Measurements from ENCODE around the gene APBA1.

The APBA1 gene

DNA sequence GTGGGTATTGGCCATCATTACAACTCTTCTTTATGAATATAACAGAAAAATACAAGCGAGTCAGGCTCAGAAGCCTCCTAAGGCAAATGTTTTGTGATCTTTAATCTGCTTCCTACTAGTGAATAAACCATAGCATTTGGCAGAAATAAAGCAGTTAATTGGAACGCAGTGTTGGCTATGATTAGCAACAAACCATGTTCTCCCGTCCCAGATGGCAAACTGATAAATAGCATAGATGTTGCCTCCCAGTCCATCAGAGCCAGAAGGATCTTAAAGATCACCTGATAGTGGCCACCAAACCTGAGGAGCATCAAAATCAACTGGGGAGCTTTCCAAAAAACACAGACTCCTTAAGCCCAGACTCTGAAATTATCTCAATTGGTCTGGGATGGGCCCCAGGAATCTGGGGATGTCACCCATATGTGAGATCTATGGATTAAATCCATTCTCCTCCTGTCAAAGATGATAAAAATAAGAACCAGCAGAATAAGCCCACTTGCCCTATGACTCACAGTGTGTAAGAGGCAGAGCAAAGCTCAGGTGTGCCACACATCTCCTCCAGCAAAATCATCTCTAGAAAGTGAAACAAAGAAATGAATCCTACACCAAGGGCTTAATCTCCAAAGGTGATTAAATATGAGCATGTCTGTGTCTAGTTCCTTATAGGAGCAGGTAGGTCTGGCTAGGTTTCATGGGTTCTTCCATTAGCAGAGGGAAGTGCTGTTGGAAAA is 50.3 kb downstream of the APBA1 start:
- no peaks in the 10 kb centered on the region for H3K36me3 ChIP-seq
- no peaks in the 10 kb centered on the region for H3K27me3 ChIP-seq
- no peak overlapping the region for H3K4me3 ChIP-seq (ENCODE audit: low read depth in 1 of 2, low read length in 1 of 2)
- H3K9me3 ChIP-seq, result no peaks in the 10 kb centered on the region
- TF ChIP-seq, protein P1, sequence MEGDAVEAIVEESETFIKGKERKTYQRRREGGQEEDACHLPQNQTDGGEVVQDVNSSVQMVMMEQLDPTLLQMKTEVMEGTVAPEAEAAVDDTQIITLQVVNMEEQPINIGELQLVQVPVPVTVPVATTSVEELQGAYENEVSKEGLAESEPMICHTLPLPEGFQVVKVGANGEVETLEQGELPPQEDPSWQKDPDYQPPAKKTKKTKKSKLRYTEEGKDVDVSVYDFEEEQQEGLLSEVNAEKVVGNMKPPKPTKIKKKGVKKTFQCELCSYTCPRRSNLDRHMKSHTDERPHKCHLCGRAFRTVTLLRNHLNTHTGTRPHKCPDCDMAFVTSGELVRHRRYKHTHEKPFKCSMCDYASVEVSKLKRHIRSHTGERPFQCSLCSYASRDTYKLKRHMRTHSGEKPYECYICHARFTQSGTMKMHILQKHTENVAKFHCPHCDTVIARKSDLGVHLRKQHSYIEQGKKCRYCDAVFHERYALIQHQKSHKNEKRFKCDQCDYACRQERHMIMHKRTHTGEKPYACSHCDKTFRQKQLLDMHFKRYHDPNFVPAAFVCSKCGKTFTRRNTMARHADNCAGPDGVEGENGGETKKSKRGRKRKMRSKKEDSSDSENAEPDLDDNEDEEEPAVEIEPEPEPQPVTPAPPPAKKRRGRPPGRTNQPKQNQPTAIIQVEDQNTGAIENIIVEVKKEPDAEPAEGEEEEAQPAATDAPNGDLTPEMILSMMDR (IDR thresholded peaks at IDR 0.05), result no peak
- H3K4me1 ChIP-seq (ENCODE audit: control insufficient read depth in 1 of 2, insufficient read depth in 1 of 2, low read depth in 1 of 2, low read length in 1 of 2), result no peaks in the 10 kb centered on the region
- no peak overlapping the region for H3K27ac ChIP-seq

DNA sequence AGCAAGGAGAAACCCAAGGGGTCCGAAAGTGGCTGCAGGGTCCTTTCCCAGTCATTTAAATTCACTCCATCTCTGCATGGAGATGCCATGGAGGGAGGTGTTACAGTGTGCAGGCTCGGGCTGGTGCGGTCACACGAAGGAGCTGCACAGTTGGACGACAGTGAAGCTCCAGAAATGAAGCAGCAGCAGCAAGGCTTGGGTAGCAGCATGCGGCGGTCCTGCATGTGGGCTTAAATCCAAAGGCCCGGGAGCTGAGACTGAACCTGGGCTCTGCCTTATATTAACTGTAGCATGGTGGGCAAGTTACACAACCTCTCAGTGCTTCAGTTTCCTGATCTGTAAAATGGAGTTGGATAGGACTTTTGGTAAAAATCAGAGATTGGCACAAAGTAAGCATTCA is 51.4 kb downstream of the APBA1 start:
- H3K4me1 ChIP-seq (ENCODE audit: control insufficient read depth in 1 of 2, insufficient read depth in 1 of 2, low read depth in 1 of 2, low read length in 1 of 2), result no peaks in the 10 kb centered on the region
- no peak overlapping the region for H3K4me3 ChIP-seq (ENCODE audit: low read depth in 1 of 2, low read length in 1 of 2)
- H3K27me3 ChIP-seq, result no peaks in the 10 kb centered on the region
- no peak overlapping the region for H3K27ac ChIP-seq
- TF ChIP-seq, protein P1 (IDR thresholded peaks at IDR 0.05), result no peak
- H3K36me3 ChIP-seq, result no peaks in the 10 kb centered on the region
- no peaks in the 10 kb centered on the region for H3K9me3 ChIP-seq

DNA sequence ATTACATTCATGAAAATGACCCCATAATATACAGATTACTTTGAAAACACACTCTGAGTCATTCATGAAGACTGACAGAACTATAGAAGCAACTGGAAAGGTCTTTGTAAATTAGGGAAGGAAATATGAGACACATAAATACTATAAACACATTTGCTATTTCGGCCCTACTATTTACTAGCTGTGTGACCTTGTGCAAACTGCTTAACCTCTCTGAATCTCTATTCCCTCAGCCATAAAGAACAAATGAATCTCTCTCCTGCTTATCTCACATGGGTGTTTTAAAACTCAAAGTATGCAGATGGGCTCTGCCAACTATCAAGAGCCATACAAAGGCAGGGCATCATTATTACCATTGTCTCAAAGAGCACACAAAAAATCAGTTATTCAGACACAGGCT is 52.9 kb downstream of the APBA1 start:
- H3K4me1 ChIP-seq (ENCODE audit: control insufficient read depth in 1 of 2, insufficient read depth in 1 of 2, low read depth in 1 of 2, low read length in 1 of 2), result no peaks in the 10 kb centered on the region
- H3K9me3 ChIP-seq, result no peaks in the 10 kb centered on the region
- H3K27ac ChIP-seq, result no peak overlapping the region
- H3K4me3 ChIP-seq (ENCODE audit: low read depth in 1 of 2, low read length in 1 of 2), result no peak overlapping the region
- no peaks in the 10 kb centered on the region for H3K36me3 ChIP-seq
- no peaks in the 10 kb centered on the region for H3K27me3 ChIP-seq
- TF ChIP-seq, protein P1 (IDR thresholded peaks at IDR 0.05), result no peak

DNA sequence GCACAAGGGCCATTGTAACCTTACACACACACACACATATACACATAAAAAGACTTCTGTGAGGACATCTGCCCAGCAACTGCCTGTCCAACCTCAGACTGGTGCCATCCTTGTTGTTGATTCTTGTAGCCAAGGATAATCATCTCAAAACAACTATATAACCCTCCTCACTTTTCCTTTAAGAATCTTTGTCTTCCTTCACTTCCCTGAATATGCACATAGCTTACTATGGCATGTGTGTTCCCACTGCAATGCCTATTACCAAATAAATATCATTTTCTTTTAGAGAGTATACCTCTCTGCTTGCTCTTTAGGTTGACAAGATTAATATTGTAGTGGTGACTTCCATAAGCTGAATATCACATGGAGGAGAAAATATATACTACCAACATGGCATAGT is 55.2 kb downstream of the APBA1 start:
- TF ChIP-seq, protein P1 (IDR thresholded peaks at IDR 0.05), result no peak
- Histone ChIP-seq H3K27me3 (no peaks in the 10 kb centered on the region), H3K27ac (no peak overlapping the region)

DNA sequence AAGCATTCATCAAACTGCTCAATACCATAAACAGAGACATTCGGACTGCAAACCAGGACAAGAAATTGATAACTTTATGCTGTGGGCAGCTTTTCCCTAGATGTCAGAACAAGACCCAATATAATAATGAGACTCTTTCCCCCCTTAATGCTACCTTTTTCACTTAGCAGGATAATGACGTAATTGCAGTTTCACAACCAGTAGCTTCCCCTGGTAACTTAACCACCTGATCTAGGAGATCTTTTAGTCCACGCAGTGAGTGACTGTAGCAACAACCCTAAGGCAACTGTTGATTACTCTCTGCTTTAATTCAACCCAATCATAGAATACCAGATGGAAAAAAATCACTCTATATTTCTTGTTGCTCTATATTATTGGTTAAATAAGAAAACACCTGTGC is 56.3 kb downstream of the APBA1 start:
- H3K4me3 ChIP-seq (ENCODE audit: low read depth in 1 of 2, low read length in 1 of 2), result no peak overlapping the region

More for the DNA sequence above, 55.2 kb downstream of the APBA1 start:
- Histone ChIP-seq H3K9me3 (no peaks in the 10 kb centered on the region), H3K36me3 (no peaks in the 10 kb centered on the region), H3K4me3 (ENCODE audit: low read depth in 1 of 2, low read length in 1 of 2) (no peak overlapping the region), H3K4me1 (ENCODE audit: control insufficient read depth in 1 of 2, insufficient read depth in 1 of 2, low read depth in 1 of 2, low read length in 1 of 2) (no peaks in the 10 kb centered on the region)

More for the DNA sequence above, 56.3 kb downstream of the APBA1 start:
- Histone ChIP-seq H3K27ac (no peak overlapping the region), H3K4me1 (ENCODE audit: control insufficient read depth in 1 of 2, insufficient read depth in 1 of 2, low read depth in 1 of 2, low read length in 1 of 2) (no peaks in the 10 kb centered on the region), H3K9me3 (no peaks in the 10 kb centered on the region), H3K27me3 (no peaks in the 10 kb centered on the region), H3K36me3 (no peaks in the 10 kb centered on the region)
- TF ChIP-seq, protein P1 (IDR thresholded peaks at IDR 0.05), result no peak
